ENCODE data around the gene COMMD6.

COMMD6 gene

GRCh38 chr13:75537401-75538365 lies at the start of gene COMMD6:
TSS of gene COMMD6 (minus strand) at chr13:75537841. CDS start at chr13:75537805, 36 bp downstream.
- peak; percentile 85 for DNase-seq (ENCODE audit: low spot score)
- no peak for TF ChIP-seq CTCF (IDR thresholded peaks at IDR 0.05; ENCODE audit: extremely low read depth, missing control alignments)

- no peak for DNase-seq (ENCODE audit: low spot score)
- TF ChIP-seq CTCF (IDR thresholded peaks at IDR 0.05; ENCODE audit: extremely low read depth, missing control alignments): no peak
Measured at GRCh38 chr13:75585153-75585552, 47.5 kb upstream of the COMMD6 start.

- TF ChIP-seq CTCF (IDR thresholded peaks at IDR 0.05; ENCODE audit: extremely low read depth, missing control alignments): no peak
Measured at GRCh38 chr13:75583091-75583490, 45.5 kb upstream of the COMMD6 start.

GRCh38 chr13:75581874-75582640 lies 44.4 kb upstream of the COMMD6 start:
- TF ChIP-seq CTCF (IDR thresholded peaks at IDR 0.05; ENCODE audit: extremely low read depth, missing control alignments): no peak

More at GRCh38 chr13:75583091-75583490, 45.5 kb upstream of the COMMD6 start:
- DNase-seq (ENCODE audit: low spot score): no peak

GRCh38 chr13:75579529-75579928 lies 41.9 kb upstream of the COMMD6 start:
- DNase-seq (ENCODE audit: low spot score): no peak
- no peak for TF ChIP-seq CTCF (IDR thresholded peaks at IDR 0.05; ENCODE audit: extremely low read depth, missing control alignments)

More at GRCh38 chr13:75581874-75582640, 44.4 kb upstream of the COMMD6 start:
- DNase-seq (ENCODE audit: low spot score): no peak

- TF ChIP-seq CTCF (IDR thresholded peaks at IDR 0.05; ENCODE audit: extremely low read depth, missing control alignments): no peak
- no peak for DNase-seq (ENCODE audit: low spot score)
Measured at GRCh38 chr13:75569576-75569975, 31.9 kb upstream of the COMMD6 start.

GRCh38 chr13:75566658-75567057 lies 29.0 kb upstream of the COMMD6 start:
- DNase-seq (ENCODE audit: low spot score): no peak
- no peak for TF ChIP-seq CTCF (IDR thresholded peaks at IDR 0.05; ENCODE audit: extremely low read depth, missing control alignments)

Measured in GM20000 (cell line).